MM.1S (cell line): ENCODE data around the gene MARK3.

Experiments used
- DNase-seq: peaks from one replicate; pipeline ENCODE4 v3.0.0-alpha.2; 2015
- H2AFZ ChIP-seq: fragments of 300-600 bp; sonication (generic); 2 replicates; pipeline ENCODE4 v1.6.0; 2016; ENCODE audit warnings: antibody characterized with exemption, low read length
- H3F3A ChIP-seq: fragments of 300-600 bp; sonication (generic); 2 replicates; pipeline ENCODE4 v1.6.1; 2016; ENCODE audit warnings: mild to moderate bottlenecking, antibody characterized with exemption, low read length, moderate library complexity, mixed read lengths; ENCODE audit not compliant: insufficient read depth
- H3K27ac ChIP-seq: fragments of 300-600 bp; sonication (generic); 2 replicates; pipeline ENCODE4 v1.5.1; 2016; ENCODE audit warnings: mild to moderate bottlenecking, low read length
- H3K27me3 ChIP-seq: fragments of 300-600 bp; sonication (generic); replicated peaks from 2 replicates; pipeline ENCODE4 v1.6.0; 2016; ENCODE audit warnings: low read length; ENCODE audit not compliant: insufficient read depth
- H3K36me3 ChIP-seq: fragments of 300-600 bp; sonication (generic); replicated peaks from 2 replicates; pipeline ENCODE4 v1.6.1; 2016; ENCODE audit warnings: mild to moderate bottlenecking, low read length, mixed read lengths; ENCODE audit not compliant: insufficient read depth
- H3K4me1 ChIP-seq: fragments of 300-600 bp; sonication (generic); 2 replicates; pipeline ENCODE4 v1.6.1; 2016; ENCODE audit warnings: low read length, mixed read lengths
- H3K4me2 ChIP-seq: fragments of 300-600 bp; sonication (generic); 2 replicates; pipeline ENCODE4 v1.6.0; 2016; ENCODE audit warnings: low read depth, low read length
- H3K4me3 ChIP-seq: fragments of 300-600 bp; sonication (generic); 2 replicates; pipeline ENCODE4 v1.5.1; 2016; ENCODE audit warnings: low read length, mixed read lengths
- H3K79me2 ChIP-seq: fragments of 300-600 bp; sonication (generic); 2 replicates; pipeline ENCODE4 v1.6.1; 2016; ENCODE audit warnings: mixed run types, low read length, mixed read lengths
- H3K9ac ChIP-seq: fragments of 300-600 bp; sonication (generic); 2 replicates; pipeline ENCODE4 v1.6.1; 2016; ENCODE audit warnings: low read length, mixed read lengths
- H3K9me2 ChIP-seq: fragments of 300-600 bp; sonication (generic); replicated peaks from 2 replicates; pipeline ENCODE4 v1.6.1; 2016; ENCODE audit warnings: mild to moderate bottlenecking, low read length, mixed read lengths; ENCODE audit not compliant: insufficient read depth
- H3K9me3 ChIP-seq: fragments of 300-600 bp; sonication (generic); replicated peaks from 2 replicates; pipeline ENCODE4 v1.6.1; 2016; ENCODE audit warnings: mild to moderate bottlenecking, low read length, mixed read lengths; ENCODE audit not compliant: insufficient read depth
- H4K20me1 ChIP-seq: fragments of 300-600 bp; sonication (generic); 2 replicates; pipeline ENCODE4 v1.6.1; 2016; ENCODE audit warnings: mild to moderate bottlenecking, low read length, moderate library complexity, mixed read lengths; ENCODE audit not compliant: insufficient read depth
- EZH2 ChIP-seq: fragments of 300-600 bp; sonication (generic); optimal IDR thresholded peaks from 2 replicates; pipeline ENCODE3; 2017; ENCODE audit warnings: low read depth, mild to moderate bottlenecking, antibody characterized with exemption, low read length, mixed read lengths
- EZH2phosphoT487 ChIP-seq: fragments of 300-600 bp; sonication (generic); IDR thresholded peaks from 2 replicates; pipeline ENCODE4 v1.6.1; 2018; ENCODE audit warnings: antibody characterized with exemption, low read length
- TF ChIP-seq, protein P1 (sequence below): fragments of 300-600 bp; sonication (generic); IDR thresholded peaks from 2 replicates; pipeline ENCODE4 v1.5.1; 2016; ENCODE audit warnings: antibody characterized with exemption, low read length, mixed read lengths

Gene MARK3

DNA sequence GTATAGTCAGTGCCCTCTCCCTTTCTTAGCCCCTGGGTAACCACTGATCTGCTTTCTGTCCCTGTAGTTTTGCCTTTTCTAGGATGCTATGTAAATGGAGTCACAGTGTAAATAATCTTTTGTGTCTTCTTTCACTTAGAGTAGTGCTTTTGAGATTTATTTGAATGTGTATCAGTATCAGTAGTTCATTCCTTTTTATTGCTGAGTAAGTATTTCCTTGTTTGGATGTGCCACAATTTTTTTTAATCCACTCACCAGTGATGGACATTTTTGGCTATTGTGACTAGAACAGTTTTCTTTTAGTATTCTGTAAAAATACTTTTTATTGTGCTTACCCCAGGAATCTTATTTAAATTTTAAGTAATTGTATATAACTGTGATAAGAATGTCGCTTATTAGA is 3.4 kb downstream of the MARK3 start:
- H3K4me1 ChIP-seq = no peaks in the 10 kb centered on the region
- TF ChIP-seq EZH2phosphoT487 = no peak
- TF ChIP-seq, protein P1, sequence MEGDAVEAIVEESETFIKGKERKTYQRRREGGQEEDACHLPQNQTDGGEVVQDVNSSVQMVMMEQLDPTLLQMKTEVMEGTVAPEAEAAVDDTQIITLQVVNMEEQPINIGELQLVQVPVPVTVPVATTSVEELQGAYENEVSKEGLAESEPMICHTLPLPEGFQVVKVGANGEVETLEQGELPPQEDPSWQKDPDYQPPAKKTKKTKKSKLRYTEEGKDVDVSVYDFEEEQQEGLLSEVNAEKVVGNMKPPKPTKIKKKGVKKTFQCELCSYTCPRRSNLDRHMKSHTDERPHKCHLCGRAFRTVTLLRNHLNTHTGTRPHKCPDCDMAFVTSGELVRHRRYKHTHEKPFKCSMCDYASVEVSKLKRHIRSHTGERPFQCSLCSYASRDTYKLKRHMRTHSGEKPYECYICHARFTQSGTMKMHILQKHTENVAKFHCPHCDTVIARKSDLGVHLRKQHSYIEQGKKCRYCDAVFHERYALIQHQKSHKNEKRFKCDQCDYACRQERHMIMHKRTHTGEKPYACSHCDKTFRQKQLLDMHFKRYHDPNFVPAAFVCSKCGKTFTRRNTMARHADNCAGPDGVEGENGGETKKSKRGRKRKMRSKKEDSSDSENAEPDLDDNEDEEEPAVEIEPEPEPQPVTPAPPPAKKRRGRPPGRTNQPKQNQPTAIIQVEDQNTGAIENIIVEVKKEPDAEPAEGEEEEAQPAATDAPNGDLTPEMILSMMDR = no peak
- TF ChIP-seq EZH2 = no peak
- H3K36me3 ChIP-seq = no peaks in the 10 kb centered on the region
- no peak overlapping the region for H3K9ac ChIP-seq
- H3K9me2 ChIP-seq = no peaks in the 10 kb centered on the region
- H3K4me2 ChIP-seq = no peak overlapping the region
- H3K27ac ChIP-seq = no peak overlapping the region
- H3K9me3 ChIP-seq = no peaks in the 10 kb centered on the region
- H3K27me3 ChIP-seq = no peaks in the 10 kb centered on the region
- H2AFZ ChIP-seq = no peak overlapping the region
- H3K4me3 ChIP-seq = no peak overlapping the region
- H3F3A ChIP-seq = 0 out of 2 replicates have a peak, but pooled peaks cover 3% of the 10 kb centered on the region
- DNase-seq = no peak
- peaks cover 10% of the 10 kb centered on the region for H4K20me1 ChIP-seq
- H3K79me2 ChIP-seq = peaks cover 78% of the 10 kb centered on the region

DNA sequence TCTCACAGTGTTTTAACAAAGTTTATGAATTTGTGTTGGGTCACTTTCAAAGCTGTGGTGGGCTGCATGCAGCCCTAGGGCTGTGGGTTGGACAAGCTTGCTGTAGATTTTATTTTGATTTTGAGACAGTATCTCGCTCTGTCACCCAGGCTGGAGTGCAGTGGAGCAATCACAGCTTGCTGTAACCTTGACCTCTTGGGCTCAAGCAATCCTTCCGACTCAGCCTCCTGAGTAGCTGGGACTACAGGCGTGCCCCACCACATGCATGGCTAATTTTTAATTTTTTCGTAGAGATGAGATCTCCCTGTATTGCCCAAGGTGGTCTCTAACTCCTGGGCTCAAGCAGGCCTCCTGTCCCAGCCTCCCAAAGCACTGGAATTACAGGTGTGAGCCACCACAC is 5.4 kb downstream of the MARK3 start:
- H3K9me2 ChIP-seq = no peaks in the 10 kb centered on the region

DNA sequence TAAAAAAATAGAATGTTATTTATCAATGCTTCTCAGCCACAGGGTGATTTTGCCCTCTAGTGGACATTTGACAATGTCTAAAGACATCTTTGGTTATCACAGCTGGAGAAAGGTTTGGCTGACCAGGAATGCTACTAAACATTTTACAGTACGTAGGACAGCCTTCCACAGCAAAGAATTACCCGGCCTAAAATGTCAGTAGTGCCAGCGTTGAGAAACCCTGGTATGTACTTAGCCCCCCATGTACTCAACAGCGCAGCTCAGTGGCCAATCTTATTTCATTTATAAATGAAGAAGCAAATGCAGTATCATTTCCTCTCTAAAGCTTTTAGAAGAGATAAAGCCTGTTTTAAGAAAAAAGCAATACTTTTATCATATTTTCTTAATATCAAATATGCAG is 5.8 kb downstream of the MARK3 start:
- peak; percentile 25 for DNase-seq
- H3K9ac ChIP-seq = no peak overlapping the region
- H3K4me3 ChIP-seq = no peak overlapping the region
- H3K79me2 ChIP-seq = peaks cover 95% of the 10 kb centered on the region
- TF ChIP-seq EZH2phosphoT487 (no peak), EZH2 (no peak)
- TF ChIP-seq, protein P1 = peak; percentile 55
- no peaks in the 10 kb centered on the region for H3K4me1 ChIP-seq
- no peaks in the 10 kb centered on the region for H3K27me3 ChIP-seq
- no peaks in the 10 kb centered on the region for H3K9me2 ChIP-seq
- no peaks in the 10 kb centered on the region; the same call in 1 of the 2 replicates for H3F3A ChIP-seq
- peaks cover 18% of the 10 kb centered on the region for H4K20me1 ChIP-seq
- H3K4me2 ChIP-seq = no peak overlapping the region
- no peak overlapping the region for H3K27ac ChIP-seq
- H2AFZ ChIP-seq = no peak overlapping the region
- H3K9me3 ChIP-seq = no peaks in the 10 kb centered on the region
- H3K36me3 ChIP-seq = no peaks in the 10 kb centered on the region

More for the DNA sequence above, 5.4 kb downstream of the MARK3 start:
- H3K79me2 ChIP-seq = peaks cover 95% of the 10 kb centered on the region
- no peak overlapping the region for H2AFZ ChIP-seq
- no peak for DNase-seq
- H3K4me2 ChIP-seq = no peak overlapping the region
- no peaks in the 10 kb centered on the region; the same call in 1 of the 2 replicates for H3F3A ChIP-seq
- no peak overlapping the region for H3K9ac ChIP-seq
- H3K4me1 ChIP-seq = no peaks in the 10 kb centered on the region
- H3K27me3 ChIP-seq = no peaks in the 10 kb centered on the region
- H3K9me3 ChIP-seq = no peaks in the 10 kb centered on the region
- H4K20me1 ChIP-seq = peaks cover 18% of the 10 kb centered on the region
- H3K36me3 ChIP-seq = no peaks in the 10 kb centered on the region
- H3K4me3 ChIP-seq = no peak overlapping the region
- TF ChIP-seq, protein P1 = no peak
- no peak for TF ChIP-seq EZH2
- TF ChIP-seq EZH2phosphoT487 = no peak
- H3K27ac ChIP-seq = no peak overlapping the region
